ENCODE data around the gene NOS1AP. TPM values are rescaled to one million over a fixed set of nuclear protein-coding genes. Genes with fewer than 3 reads are reported as not detected.
A peak's percentile ranks its signal among the peaks of the same experiment; 100 is the strongest.

Gene NOS1AP
- total and polyA plus RNA-seq, 9 of the 15 experiments (the other 6 are each of a cell fraction or from before 2014, with no cell fraction given) = 0.07 to 1.5 (median 0.22) TPM

- TF ChIP-seq ZKSCAN8 (CRISPR knock-in tag; IDR thresholded peaks at IDR 0.05) = peak; percentile 79
- TF ChIP-seq HBP1 (CRISPR knock-in tag; IDR thresholded peaks at IDR 0.05) = no peak
- no peak for TF ChIP-seq ZSCAN29 (IDR thresholded peaks at IDR 0.05)
- peak; percentile 84 for TF ChIP-seq CHAMP1 (IDR thresholded peaks at IDR 0.05)
- no peak for TF ChIP-seq IRF1 (CRISPR knock-in tag; IDR thresholded peaks at IDR 0.05; ENCODE audit: borderline replicate concordance)
- no peak for TF ChIP-seq HNRNPLL (IDR thresholded peaks at IDR 0.05; ENCODE audit: low read depth, low read length, poor library complexity, severe bottlenecking)
- TF ChIP-seq ADNP (tag; IDR thresholded peaks at IDR 0.05) = no peak
- no peak for TF ChIP-seq FOXP4 (CRISPR knock-in tag; IDR thresholded peaks at IDR 0.05; ENCODE audit: borderline replicate concordance)
- TF ChIP-seq MAFK (IDR thresholded peaks at IDR 0.05; ENCODE audit: low read length) = peak; percentile 38; the same call in 1 of the 2 replicates
- peak; percentile 96 for TF ChIP-seq GATA2 (CRISPR knock-in tag; IDR thresholded peaks at IDR 0.05)
- TF ChIP-seq MLLT1 (IDR thresholded peaks at IDR 0.05) = 0 out of 4 replicates have a peak, but pooled peaks of 1 of the 2 experiments have one; percentile 22
- no peak for TF ChIP-seq KAT8 (IDR thresholded peaks at IDR 0.05; ENCODE audit: low read depth)
- no peak for TF ChIP-seq XRCC5 (IDR thresholded peaks at IDR 0.05; ENCODE audit: low read depth, low read length)
- no peak for TF ChIP-seq U2AF1 (optimal IDR thresholded peaks at IDR 0.05; ENCODE audit: low read depth, low read length)
- TF ChIP-seq SMARCC2 (IDR thresholded peaks at IDR 0.05; ENCODE audit: low read depth) = peak; percentile 87
- no peak for TF ChIP-seq ZNF224 (CRISPR knock-in tag; IDR thresholded peaks at IDR 0.05)
- TF ChIP-seq HMG20B (CRISPR knock-in tag; IDR thresholded peaks at IDR 0.05) = no peak
- TF ChIP-seq ZZZ3 (IDR thresholded peaks at IDR 0.05) = no peak
- no peak for TF ChIP-seq FOXP1 (CRISPR knock-in tag; IDR thresholded peaks at IDR 0.05)
Observed at GRCh38 chr1:162386292-162387225, 317.1 kb downstream of the NOS1AP start (continued).
